ENCODE measurements around the gene HDGFL2. TPM values are rescaled to one million over a fixed set of nuclear protein-coding genes. Genes with fewer than 3 reads are reported as not detected.

Gene HDGFL2
- total RNA-seq, 1 experiment from 2014 or later = 108 TPM

- Histone ChIP-seq H2AK5ac (ENCODE audit: insufficient read length, low read length) (no peak overlapping the region), H2AFZ (ENCODE audit: low read length) (no peak overlapping the region), H3K9ac (ENCODE audit: extremely low read depth, insufficient read length, low read length) (no peak overlapping the region), H3K56ac (ENCODE audit: insufficient read length, low read depth, low read length) (no peak overlapping the region), H3K27ac (ENCODE audit: insufficient read length, low read depth, low read length) (no peak overlapping the region), H3K4ac (ENCODE audit: low read depth, low read length) (no peak overlapping the region), H2BK15ac (ENCODE audit: low read depth, low read length) (no peak overlapping the region; the same call in 1 of the 2 replicates), H3K4me1 (ENCODE audit: insufficient read depth, low read length) (no peaks in the 10 kb centered on the region), H3K23me2 (ENCODE audit: insufficient read length, low read depth, low read length, poor library complexity, severe bottlenecking) (no peaks in the 10 kb centered on the region), H3K79me1 (ENCODE audit: insufficient read depth, low read depth, low read length, poor library complexity, severe bottlenecking) (peaks cover 7% of the 10 kb centered on the region), H3K9me3 (ENCODE audit: control insufficient read depth, low read depth, low read length) (no peaks in the 10 kb centered on the region), H2BK5ac (ENCODE audit: insufficient read length, low read length) (no peak overlapping the region), H2BK120ac (ENCODE audit: low read depth, low read length, poor library complexity, severe bottlenecking) (no peak overlapping the region), H2BK12ac (ENCODE audit: insufficient read length, low read depth, low read length) (no peak overlapping the region), H4K20me1 (ENCODE audit: control insufficient read depth, insufficient read depth, insufficient read length) (peaks cover 2% of the 10 kb centered on the region), H4K5ac (ENCODE audit: insufficient read length, low read depth, low read length) (no peak overlapping the region), H3K18ac (ENCODE audit: insufficient read length, low read depth, low read length) (no peak overlapping the region), H2BK20ac (ENCODE audit: low read depth, low read length, poor library complexity, severe bottlenecking) (no peak overlapping the region), H3T11ph (ENCODE audit: low read length) (no peak overlapping the region), H3K79me2 (ENCODE audit: insufficient read depth, low read length) (peaks cover 3% of the 10 kb centered on the region; the same call in 1 of the 2 replicates), H3K4me2 (ENCODE audit: insufficient read depth, insufficient read length, low read length) (no peak overlapping the region), H3K27me3 (ENCODE audit: insufficient read depth, low read length) (no peaks in the 10 kb centered on the region), H4K91ac (ENCODE audit: insufficient read length, low read depth, low read length) (no peak overlapping the region), H4K8ac (replicated peaks; ENCODE audit: insufficient read length, low read depth, low read length) (no peak overlapping the region), H3K23ac (ENCODE audit: insufficient read length, low read depth, low read length) (no peak overlapping the region), H3K14ac (ENCODE audit: insufficient read depth, low read length) (no peak overlapping the region; the same call in 1 of the 2 replicates)
- TF ChIP-seq, protein P1, sequence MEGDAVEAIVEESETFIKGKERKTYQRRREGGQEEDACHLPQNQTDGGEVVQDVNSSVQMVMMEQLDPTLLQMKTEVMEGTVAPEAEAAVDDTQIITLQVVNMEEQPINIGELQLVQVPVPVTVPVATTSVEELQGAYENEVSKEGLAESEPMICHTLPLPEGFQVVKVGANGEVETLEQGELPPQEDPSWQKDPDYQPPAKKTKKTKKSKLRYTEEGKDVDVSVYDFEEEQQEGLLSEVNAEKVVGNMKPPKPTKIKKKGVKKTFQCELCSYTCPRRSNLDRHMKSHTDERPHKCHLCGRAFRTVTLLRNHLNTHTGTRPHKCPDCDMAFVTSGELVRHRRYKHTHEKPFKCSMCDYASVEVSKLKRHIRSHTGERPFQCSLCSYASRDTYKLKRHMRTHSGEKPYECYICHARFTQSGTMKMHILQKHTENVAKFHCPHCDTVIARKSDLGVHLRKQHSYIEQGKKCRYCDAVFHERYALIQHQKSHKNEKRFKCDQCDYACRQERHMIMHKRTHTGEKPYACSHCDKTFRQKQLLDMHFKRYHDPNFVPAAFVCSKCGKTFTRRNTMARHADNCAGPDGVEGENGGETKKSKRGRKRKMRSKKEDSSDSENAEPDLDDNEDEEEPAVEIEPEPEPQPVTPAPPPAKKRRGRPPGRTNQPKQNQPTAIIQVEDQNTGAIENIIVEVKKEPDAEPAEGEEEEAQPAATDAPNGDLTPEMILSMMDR (conservative IDR thresholded peaks at IDR 0.05) = no peak
- Mint-ChIP-seq H3K4me3 (no peak overlapping the region), H3K9me3 (no peaks in the 10 kb centered on the region), H3K27ac (no peak overlapping the region; a peak in 1 of 7 replicates), H3K4me1 (peaks cover 2 to 4% of the 10 kb centered on the region in 2 experiments; a peak in 2 of 4 replicates), H3K27me3 (ENCODE audit: low read depth) (no peaks in the 10 kb centered on the region), H3K36me3 (ENCODE audit: insufficient read depth in 1 of 3, low read depth in 3 of 3) (peaks cover 61 to 91% (median 86%) of the 10 kb centered on the region in 3 experiments)
- WGBS (ENCODE audit: extremely low coverage, insufficient read length, low lambda C conversion rate) = no CpG with 5 or more reads among the region's 10 CpGs
- DNase-seq = no peak
Measured at GRCh38 chr19:4437103-4437502, 35.0 kb upstream of the HDGFL2 start.

Data from H9 (cell line).